Measurements from ENCODE around the gene CORO1C.

CORO1C gene

DNA sequence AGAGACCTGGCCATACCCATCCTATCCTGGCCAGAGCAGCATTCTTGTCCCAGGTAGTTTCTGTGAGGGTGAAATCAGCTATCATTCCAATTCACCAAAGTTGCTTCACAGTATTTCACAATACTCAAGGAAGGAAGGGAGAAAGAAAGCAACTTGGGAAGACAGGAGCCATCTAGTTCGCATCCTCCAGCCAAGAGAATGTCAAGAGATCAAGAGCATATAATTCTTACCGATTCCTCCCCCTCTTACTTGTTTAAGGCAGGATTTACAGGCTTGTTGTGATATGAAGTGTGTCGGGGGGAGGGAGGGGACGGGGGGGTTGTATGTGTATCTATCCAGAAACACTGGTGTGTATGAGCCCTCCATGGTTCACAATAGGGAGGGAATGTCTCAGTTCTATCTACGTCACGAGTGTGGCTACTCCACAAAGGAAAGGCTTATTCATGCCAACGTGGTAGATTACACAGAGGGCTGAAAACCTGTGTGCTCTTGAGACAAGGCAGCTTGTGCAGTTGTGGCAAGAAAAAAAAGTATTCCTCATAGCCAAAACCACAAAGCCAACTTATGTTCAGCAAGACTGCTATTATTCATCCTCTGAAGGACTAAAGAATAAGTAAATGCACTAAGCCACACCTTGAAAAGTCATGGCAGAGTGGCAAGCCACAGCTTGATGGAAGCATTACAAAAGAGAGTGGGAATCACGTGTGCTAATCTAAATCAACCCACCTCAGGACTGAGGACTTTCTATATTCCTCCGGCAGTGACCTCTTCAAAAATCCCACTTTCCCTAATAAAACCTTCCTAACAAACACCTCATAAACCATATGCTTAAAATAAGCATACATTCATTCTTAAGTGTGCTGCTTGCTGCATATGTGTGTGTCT lies 35.0 kb downstream of the CORO1C start:
- DNase-seq (ENCODE audit: low read depth in 2 of 2) = peak; percentile 86 to 87

DNA sequence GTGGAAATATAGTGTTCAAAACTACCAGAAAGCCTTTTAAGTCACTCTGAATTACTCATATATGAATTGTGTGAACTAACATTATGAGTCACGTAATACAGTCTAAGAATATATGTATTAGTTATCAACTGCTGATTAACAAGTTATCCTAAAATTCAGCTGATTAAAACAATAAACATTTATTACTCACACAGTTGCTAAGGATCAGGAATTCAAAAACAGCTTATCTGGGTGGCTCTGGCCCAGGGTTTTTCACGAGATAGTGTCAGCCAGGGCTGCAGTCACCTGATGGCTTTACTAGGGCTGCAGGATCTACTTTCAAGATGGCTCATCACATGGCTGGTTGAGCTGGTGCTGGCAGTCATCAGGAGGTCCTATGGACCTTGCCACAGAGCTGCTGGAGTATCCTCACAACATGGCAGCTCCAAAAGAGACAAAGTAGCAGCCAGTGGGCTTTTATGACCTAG lies 36.5 kb downstream of the CORO1C start:
- no peak for DNase-seq (ENCODE audit: low read depth in 2 of 2)

GRCh38 chr12:108693751-108694150 lies 37.6 kb downstream of the CORO1C start:
- no peak for DNase-seq (ENCODE audit: low read depth in 2 of 2)

GRCh38 chr12:108693186-108693730 lies 38.1 kb downstream of the CORO1C start:
- DNase-seq (ENCODE audit: low read depth in 2 of 2) = no peak

DNA sequence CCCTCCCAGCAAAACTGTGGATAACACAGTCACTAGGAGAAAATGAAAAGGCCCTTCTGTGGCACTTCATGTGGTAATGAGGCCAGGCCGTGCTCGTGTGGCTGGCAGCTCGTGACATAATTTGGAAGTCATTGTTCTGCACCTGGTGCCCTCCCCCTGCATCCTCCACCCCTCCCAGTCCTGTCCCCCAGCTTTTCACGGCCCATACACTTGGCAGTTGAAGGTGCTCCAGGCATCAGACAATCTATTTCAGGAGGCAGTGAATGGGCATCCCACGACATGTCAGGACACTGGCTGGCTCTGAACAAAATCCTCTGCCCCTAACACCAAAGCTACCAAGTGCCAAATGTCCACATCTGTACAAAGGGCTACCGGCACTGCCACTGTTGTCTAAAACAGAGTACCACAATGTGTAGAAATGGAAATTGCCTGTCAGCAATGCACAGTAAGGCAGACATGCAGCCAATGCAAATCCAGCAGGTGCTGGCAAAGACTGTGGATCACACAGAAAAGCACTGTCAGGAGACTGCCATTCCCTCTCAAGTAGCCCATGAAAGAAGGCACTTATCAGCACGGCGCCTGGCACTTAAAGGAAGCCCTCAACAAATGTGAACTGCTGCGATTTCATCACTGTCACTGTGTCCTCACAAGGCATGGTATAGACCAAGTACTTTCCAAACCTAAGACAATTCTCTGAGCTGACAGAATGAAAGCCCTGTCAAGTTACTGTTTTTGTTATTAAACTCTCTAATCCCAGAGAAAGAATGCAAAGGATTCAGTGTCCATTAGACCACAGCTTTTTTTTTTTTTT lies 39.1 kb downstream of the CORO1C start:
- DNase-seq (ENCODE audit: low read depth in 2 of 2) = no peak

GRCh38 chr12:108691175-108691997 lies 39.9 kb downstream of the CORO1C start:
- DNase-seq (ENCODE audit: low read depth in 2 of 2) = peak; percentile 98

DNA sequence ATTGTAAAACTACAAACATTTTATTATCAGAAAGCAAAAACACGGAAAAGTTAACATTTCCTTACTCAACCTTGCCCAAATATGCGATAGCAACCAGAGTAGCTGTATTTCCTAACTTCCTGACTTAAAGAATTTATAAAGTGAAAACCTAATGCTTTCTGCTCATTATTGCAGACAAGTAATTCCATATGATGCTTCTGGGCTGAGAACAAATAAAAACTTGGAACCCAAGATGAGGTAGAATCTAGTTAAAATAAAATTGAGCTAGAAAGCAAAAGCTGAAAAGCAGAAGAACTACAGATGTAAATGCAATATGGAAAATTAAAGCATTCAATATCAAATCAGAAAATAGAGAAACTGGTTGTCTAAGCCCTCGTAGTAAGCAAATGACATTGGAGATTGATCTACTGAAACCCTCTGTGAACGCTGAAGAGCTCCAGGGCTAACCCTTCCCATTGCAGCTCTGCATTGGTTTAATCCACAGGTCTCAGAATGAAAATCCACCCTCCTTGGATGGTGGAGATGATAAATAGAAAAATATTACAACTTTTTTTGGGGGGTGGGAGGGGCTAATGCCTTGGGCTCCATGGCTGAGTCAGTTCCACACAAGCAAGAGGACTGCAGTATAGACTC lies 40.7 kb downstream of the CORO1C start:
- DNase-seq (ENCODE audit: low read depth in 2 of 2) = no peak

DNA sequence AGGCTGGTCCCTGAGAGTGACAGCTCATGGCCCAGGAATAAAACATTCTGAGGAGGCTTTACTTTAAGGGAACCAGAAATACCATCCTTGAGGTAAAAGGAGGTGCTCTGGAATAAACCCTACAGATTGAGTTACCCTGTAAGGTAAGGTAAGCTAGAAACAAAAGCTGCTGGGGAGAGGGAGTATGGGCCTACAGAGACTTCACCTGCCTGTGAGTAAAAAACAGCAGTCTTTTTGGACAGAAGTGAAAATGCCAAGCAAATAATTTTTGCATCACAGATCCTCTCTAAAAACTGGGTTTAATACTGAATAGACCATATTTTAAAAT lies 41.2 kb downstream of the CORO1C start:
- no peak for DNase-seq (ENCODE audit: low read depth in 2 of 2)

GRCh38 chr12:108689314-108690190 lies 41.8 kb downstream of the CORO1C start:
- no peak for DNase-seq (ENCODE audit: low read depth in 2 of 2)

DNA sequence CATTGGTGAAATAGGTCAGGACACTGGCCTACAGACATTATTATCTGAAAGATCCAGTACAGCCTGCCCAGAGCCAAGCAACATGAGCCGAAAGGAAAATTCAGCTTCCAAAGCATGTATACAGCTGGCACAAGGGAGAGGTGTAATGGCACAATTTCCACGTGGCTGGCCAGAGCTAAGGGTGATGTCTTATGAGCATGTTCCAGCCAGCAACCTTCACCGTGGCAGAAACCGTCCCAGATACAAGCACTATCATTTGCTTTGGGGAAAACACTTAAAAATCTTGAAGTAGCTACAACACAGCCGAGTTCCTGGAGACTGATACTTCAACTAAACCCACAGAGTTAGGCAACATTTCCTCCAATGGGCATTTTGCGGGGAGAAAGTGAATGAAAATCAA lies 44.5 kb downstream of the CORO1C start:
- no peak for DNase-seq (ENCODE audit: low read depth in 2 of 2)

DNA sequence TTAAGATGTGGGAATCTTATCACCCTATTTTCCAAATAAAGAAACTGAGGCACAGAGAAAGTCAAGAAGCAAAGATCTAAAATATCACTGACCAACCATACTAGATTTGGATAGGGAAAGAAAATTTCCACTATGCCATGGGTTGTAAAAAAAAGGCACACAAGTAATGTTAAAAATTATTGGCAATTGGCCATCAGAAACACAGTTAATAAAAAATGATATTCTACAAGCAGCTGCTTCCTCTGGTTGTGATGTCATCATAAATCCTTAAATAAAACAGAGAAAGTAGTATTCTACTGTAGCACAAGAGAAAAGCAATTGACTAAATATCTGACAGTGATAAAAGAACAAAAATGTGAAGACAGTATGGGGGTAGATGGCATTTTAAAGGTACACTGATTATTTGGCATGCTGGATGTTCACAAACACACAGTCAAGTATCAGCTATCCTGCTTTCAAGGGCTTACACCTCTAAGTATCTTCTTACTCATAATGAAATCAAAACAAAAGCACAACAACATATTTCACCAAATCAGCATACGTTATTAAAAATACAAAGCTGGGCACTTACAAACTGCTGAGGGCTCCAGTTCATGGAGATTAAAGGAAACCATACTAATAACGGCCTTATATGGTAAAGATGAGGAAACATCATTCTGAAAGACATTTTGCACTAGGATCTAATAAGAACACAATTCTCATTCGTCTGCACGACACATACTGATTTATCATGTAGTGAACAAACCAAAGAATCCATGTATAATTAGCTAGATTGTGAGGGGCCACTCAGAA lies 45.7 kb downstream of the CORO1C start:
- DNase-seq (ENCODE audit: low read depth in 2 of 2) = no peak

GRCh38 chr12:108683906-108684556 lies 47.3 kb downstream of the CORO1C start:
- DNase-seq (ENCODE audit: low read depth in 2 of 2) = no peak

DNA sequence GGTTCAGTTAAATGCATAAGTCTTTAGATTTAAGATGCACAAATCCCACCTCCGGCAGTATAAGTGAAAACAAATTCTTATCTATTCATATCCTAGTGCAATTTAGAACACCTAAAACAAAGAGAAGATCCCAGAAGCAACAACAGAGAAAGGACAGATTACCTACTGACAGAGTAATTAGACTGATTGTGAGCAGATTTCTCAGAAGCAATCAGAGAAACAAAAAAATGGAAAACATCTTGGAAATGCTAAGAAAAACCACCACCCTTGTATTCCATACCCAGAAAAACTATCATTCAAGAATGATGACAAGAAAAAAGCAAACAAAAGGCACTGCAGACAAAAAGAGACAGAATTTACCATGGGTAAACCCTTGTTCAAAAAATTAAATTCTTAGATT lies 50.0 kb downstream of the CORO1C start:
- DNase-seq (ENCODE audit: low read depth in 2 of 2) = no peak

- no peak for DNase-seq (ENCODE audit: low read depth in 2 of 2)
Observed at GRCh38 chr12:108679106-108679681, 52.1 kb downstream of the CORO1C start.

DNA sequence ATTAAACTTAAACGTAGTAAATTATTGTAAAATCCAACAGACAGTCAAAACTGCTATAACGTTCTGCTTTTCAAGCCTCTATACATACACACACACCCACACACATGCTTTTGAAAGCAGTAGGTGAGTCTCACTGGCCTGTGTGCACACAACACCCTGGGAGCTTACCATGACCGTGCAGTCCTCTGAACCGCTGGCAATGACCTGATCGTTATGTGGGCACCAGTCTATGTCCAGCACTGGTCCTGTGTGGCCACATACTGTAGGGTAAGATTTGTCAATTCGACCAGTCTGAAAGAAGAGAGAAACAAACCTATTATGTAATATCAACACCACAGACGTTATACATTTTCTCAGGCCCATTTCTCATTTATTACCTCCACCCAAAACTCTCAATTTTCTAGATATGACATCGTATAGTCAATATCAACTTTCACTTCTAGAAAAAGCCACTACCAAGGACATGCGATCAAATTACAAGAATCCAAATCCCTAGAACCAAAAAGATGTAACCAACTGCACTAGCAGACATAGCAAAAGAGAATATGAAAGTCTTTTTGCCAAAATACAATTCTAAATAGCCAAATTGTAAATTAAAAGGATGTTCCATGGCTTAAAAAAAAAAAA lies 53.1 kb downstream of the CORO1C start:
- DNase-seq (ENCODE audit: low read depth in 2 of 2) = no peak

GRCh38 chr12:108677381-108677780 lies 53.9 kb downstream of the CORO1C start:
- no peak for DNase-seq (ENCODE audit: low read depth in 2 of 2)

DNA sequence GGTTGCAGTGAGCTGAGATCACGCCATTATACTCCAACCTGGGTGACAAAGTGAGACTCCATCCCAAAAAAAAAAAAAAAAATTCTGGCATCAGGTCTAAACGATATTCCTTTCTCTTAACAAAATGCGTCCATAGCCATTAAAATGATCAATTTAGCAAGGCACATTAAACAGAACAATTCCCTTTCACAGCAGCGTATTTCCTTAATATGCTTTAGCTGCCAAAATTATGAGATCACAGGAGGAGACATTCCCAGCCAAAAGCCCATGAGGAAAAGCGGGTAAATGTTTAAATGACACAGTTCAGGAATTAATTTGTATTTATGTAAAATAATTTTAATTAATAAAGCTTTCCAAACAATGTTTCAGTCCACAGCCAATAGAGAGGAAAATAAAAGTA lies 54.6 kb downstream of the CORO1C start:
- DNase-seq (ENCODE audit: low read depth in 2 of 2) = no peak

DNA sequence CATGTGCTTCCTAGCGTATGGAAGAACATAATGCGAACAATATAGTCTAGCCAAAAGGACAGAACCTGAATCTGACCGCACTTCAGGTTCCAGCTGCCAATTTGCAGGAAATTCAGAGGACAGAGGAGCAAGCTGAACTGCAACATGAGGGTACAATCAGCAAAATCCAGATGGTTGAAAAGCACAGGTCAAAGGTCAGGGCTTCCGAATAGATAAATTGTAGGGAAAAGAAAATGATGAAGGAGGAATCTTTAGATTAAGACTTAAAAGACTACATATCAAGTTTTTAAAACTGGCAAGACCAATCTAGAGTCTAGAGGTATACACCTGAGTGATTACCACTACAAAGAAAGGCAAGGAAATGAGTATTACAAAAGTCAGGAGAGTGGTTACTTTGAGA lies 55.5 kb downstream of the CORO1C start:
- no peak for DNase-seq (ENCODE audit: low read depth in 2 of 2)
